Inflammatory macrophage treated with lipopolysaccharide for 1 hour (primary cell): ENCODE results near the gene TECRL.

Experiments
- DNase-seq, 2 donors: peaks; one replicate each; pipeline ENCODE4 v3.0.0-alpha.2; 2020 to 2022

Gene TECRL

GRCh38 chr4:64409300-64409699, at the start of gene TECRL:
TECRL (minus strand) TSS chr4:64409450; CDS start chr4:64409351, 99 bp downstream.
- DNase-seq = no peak

- no peak for DNase-seq
Measured at GRCh38 chr4:64432674-64433073, 23.4 kb upstream of the TECRL start.

GRCh38 chr4:64430933-64431332, 21.7 kb upstream of the TECRL start:
- no peak for DNase-seq

GRCh38 chr4:64417974-64418373, 8.7 kb upstream of the TECRL start:
- DNase-seq = no peak

GRCh38 chr4:64407000-64407399, 2.2 kb downstream of the TECRL start:
- DNase-seq = no peak

GRCh38 chr4:64405761-64406160, 3.5 kb downstream of the TECRL start:
- DNase-seq = no peak

GRCh38 chr4:64402684-64403083, 6.6 kb downstream of the TECRL start:
- DNase-seq = no peak

- DNase-seq = no peak
Measured at GRCh38 chr4:64399313-64400109, 9.7 kb downstream of the TECRL start.

GRCh38 chr4:64394469-64394868, 14.8 kb downstream of the TECRL start:
- no peak for DNase-seq

- no peak for DNase-seq
Measured at GRCh38 chr4:64388252-64388651, 21.0 kb downstream of the TECRL start.

- DNase-seq = no peak
Measured at GRCh38 chr4:64385220-64385619, 24.0 kb downstream of the TECRL start.

- no peak for DNase-seq
Measured at GRCh38 chr4:64384237-64385203, 24.7 kb downstream of the TECRL start.

- DNase-seq = no peak
Measured at GRCh38 chr4:64368741-64369140, 40.5 kb downstream of the TECRL start.

- no peak for DNase-seq
Measured at GRCh38 chr4:64361399-64361740, 47.9 kb downstream of the TECRL start.

- DNase-seq = no peak
Measured at GRCh38 chr4:64360664-64361398, 48.4 kb downstream of the TECRL start.

- no peak for DNase-seq
Measured at GRCh38 chr4:64359489-64359888, 49.8 kb downstream of the TECRL start.

- no peak for DNase-seq
Measured at GRCh38 chr4:64353904-64354303, 55.3 kb downstream of the TECRL start.

GRCh38 chr4:64341711-64342110, 67.5 kb downstream of the TECRL start:
- no peak for DNase-seq

GRCh38 chr4:64340218-64341110, 68.8 kb downstream of the TECRL start:
- no peak for DNase-seq

GRCh38 chr4:64334964-64335363, 74.3 kb downstream of the TECRL start:
- no peak for DNase-seq

- DNase-seq = no peak
Measured at GRCh38 chr4:64330143-64330542, 79.1 kb downstream of the TECRL start.

GRCh38 chr4:64327237-64327636, 82.0 kb downstream of the TECRL start:
- DNase-seq = no peak
